ENCODE results near the gene C17orf114.

Gene C17orf114

DNA sequence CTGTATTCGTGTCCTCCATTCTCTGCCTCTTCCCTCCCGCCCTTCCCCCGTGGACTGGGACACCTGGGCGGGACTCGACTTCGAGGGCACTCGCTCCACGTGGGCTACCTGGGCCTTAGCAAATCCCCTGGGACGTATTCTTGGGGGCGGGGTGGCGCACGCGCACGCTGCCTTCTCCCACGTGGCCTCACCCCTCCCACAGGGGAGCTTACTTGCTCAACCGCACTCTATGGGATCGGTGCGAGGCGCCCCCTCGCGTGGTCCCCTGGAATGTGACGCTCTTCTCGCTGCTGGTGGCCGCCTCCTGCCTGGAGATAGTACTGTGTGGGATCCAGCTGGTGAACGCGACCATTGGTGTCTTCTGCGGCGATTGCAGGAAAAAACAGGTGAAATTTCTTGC lies 19.5 kb downstream of the C17orf114 start:
- Histone ChIP-seq H3K9me3 (no peaks in the 10 kb centered on the region), H3K36me3 (no peaks in the 10 kb centered on the region), H3K27me3 (peaks cover 4 to 19% of the 10 kb centered on the region in 2 donors), H3K4me3 (no peak overlapping the region), H3K4me1 (peaks cover 0 to 7% of the 10 kb centered on the region in 2 donors), H3K27ac (no peak overlapping the region)
- DNase-seq (ENCODE audit: low spot score in 2 of 2): no peak
- TF ChIP-seq, protein P1, sequence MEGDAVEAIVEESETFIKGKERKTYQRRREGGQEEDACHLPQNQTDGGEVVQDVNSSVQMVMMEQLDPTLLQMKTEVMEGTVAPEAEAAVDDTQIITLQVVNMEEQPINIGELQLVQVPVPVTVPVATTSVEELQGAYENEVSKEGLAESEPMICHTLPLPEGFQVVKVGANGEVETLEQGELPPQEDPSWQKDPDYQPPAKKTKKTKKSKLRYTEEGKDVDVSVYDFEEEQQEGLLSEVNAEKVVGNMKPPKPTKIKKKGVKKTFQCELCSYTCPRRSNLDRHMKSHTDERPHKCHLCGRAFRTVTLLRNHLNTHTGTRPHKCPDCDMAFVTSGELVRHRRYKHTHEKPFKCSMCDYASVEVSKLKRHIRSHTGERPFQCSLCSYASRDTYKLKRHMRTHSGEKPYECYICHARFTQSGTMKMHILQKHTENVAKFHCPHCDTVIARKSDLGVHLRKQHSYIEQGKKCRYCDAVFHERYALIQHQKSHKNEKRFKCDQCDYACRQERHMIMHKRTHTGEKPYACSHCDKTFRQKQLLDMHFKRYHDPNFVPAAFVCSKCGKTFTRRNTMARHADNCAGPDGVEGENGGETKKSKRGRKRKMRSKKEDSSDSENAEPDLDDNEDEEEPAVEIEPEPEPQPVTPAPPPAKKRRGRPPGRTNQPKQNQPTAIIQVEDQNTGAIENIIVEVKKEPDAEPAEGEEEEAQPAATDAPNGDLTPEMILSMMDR (IDR thresholded peaks at IDR 0.05): no peak
- TF ChIP-seq POLR2A (IDR thresholded peaks at IDR 0.05): no peak
- TF ChIP-seq POLR2AphosphoS5 (IDR thresholded peaks at IDR 0.05): no peak
- intact Hi-C loops (cut with DNase I; ENCODE audit: low total_unique reads): no loop called here

DNA sequence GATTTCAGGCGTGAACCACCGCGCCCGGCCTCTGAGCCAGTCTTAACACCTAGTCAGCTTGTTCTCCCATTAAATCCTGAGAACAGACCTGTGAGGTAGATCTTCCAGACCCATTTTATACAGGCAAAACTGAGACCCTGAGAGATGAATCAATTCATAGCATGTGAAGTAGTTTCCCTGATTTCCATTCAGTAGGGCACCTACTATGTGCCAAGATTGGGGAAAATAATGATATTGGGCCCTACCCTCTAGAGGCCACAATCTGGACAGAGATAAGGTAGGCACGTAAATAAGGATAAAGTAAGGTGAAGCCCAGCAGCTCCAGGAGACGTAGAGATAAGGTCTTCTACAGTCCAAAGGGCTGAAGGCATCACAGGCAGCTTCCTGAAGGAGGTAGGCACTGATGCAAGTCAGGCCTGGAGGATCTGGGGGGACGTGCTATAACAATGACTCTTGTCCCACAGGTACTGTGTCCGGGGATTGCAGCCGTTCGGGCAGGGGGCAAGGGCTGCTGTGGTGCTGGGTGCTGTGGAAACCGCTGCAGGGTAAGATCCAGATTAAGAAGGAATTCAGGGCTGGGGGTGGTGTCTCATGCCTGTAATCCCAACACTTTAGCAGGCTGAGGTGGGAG lies 21.7 kb downstream of the C17orf114 start:
- no peaks in the 10 kb centered on the region for H3K36me3 ChIP-seq
- intact Hi-C loops (cut with DNase I; ENCODE audit: low total_unique reads): no loop called here
- no peaks in the 10 kb centered on the region for H3K9me3 ChIP-seq
- no peaks in the 10 kb centered on the region for H3K4me1 ChIP-seq
- H3K27me3 ChIP-seq: peaks cover 4 to 19% of the 10 kb centered on the region in 2 donors
- no peak overlapping the region for H3K4me3 ChIP-seq
- TF ChIP-seq POLR2A (IDR thresholded peaks at IDR 0.05): no peak
- TF ChIP-seq, protein P1 (IDR thresholded peaks at IDR 0.05): no peak
- no peak for TF ChIP-seq POLR2AphosphoS5 (IDR thresholded peaks at IDR 0.05)
- H3K27ac ChIP-seq: no peak overlapping the region
- no peak for DNase-seq (ENCODE audit: low spot score in 2 of 2)

DNA sequence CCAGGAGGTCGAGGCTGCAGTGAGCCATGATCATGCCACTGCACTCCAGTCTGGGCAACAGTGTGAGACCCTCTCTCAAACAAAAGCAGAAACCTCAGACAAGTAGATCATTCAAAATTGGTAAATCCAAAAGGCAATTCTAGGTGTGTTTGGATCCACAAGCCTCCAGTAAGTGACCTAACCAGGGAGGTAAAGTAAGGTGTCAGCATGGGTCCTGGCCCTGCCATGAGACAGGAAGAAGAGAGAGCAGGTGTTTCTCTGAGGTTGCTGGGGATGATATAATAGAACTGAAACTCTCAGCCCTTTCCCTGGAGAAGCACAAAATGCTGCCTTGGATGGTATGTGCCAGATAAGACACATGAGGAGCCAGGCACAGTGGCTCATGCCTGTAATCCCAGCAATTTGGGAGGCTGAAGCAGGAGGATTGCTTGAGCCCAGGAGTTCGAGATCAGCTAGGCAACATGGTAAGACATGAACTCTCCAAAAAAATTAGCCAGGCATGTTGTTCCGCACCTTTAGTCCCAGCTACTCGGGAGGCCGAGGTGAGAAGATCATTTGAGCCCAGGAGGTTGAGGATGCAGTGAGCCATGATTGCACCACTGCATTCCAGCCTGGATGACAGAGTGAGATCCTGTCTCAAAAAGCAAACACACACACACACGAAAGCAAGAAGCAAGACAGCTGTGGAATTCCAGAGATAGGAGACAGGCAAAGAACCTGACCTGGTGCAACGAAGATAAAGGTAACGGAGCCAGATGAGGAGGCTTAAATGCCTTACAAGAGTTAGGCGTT lies 24.0 kb downstream of the C17orf114 start:
- no peaks in the 10 kb centered on the region for H3K4me1 ChIP-seq
- no peaks in the 10 kb centered on the region for H3K36me3 ChIP-seq
- H3K9me3 ChIP-seq: no peaks in the 10 kb centered on the region
- no peak overlapping the region for H3K4me3 ChIP-seq
- DNase-seq (ENCODE audit: low spot score in 2 of 2): no peak
- H3K27me3 ChIP-seq: peaks cover 4 to 9% of the 10 kb centered on the region in 2 donors
- no peak overlapping the region for H3K27ac ChIP-seq
- TF ChIP-seq POLR2A (IDR thresholded peaks at IDR 0.05) (no peak), POLR2AphosphoS5 (IDR thresholded peaks at IDR 0.05) (no peak)
- TF ChIP-seq, protein P1 (IDR thresholded peaks at IDR 0.05): no peak
- intact Hi-C loops (cut with DNase I; ENCODE audit: low total_unique reads): no loop called here

DNA sequence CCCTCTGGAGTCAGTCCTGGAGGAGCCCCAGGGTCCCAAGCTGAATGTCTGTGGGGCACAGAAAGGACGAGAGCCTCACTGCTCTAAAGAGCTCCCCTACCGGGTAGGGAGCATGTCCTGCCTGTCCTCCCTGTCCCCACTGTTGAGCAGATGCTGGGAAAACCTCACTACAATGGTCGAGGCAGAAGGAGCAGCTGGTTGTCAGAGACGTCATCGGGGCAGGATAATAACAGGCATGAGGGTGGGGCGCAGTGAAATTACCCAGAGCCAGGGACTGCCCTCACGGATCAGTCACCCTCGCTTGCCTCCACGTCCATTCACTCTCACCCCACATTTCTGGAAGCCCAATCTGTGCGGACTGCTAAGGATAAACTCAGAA lies 29.9 kb downstream of the C17orf114 start:
- H3K36me3 ChIP-seq: no peaks in the 10 kb centered on the region

More for the DNA sequence above, 29.9 kb downstream of the C17orf114 start:
- Histone ChIP-seq H3K27ac (no peak overlapping the region), H3K4me3 (no peak overlapping the region), H3K9me3 (no peaks in the 10 kb centered on the region), H3K27me3 (no peaks in the 10 kb centered on the region), H3K4me1 (no peaks in the 10 kb centered on the region)
- intact Hi-C loops (cut with DNase I; ENCODE audit: low total_unique reads): no loop called here
- TF ChIP-seq POLR2AphosphoS5 (IDR thresholded peaks at IDR 0.05) (no peak), POLR2A (IDR thresholded peaks at IDR 0.05) (no peak)
- TF ChIP-seq, protein P1 (IDR thresholded peaks at IDR 0.05): no peak
- no peak for DNase-seq (ENCODE audit: low spot score in 2 of 2)
